ENCODE measurements around the gene SARDH.

GRCh38 chr9:133785753-133786370 is 47.7 kb upstream of the SARDH start:
- TF ChIP-seq, protein P1, sequence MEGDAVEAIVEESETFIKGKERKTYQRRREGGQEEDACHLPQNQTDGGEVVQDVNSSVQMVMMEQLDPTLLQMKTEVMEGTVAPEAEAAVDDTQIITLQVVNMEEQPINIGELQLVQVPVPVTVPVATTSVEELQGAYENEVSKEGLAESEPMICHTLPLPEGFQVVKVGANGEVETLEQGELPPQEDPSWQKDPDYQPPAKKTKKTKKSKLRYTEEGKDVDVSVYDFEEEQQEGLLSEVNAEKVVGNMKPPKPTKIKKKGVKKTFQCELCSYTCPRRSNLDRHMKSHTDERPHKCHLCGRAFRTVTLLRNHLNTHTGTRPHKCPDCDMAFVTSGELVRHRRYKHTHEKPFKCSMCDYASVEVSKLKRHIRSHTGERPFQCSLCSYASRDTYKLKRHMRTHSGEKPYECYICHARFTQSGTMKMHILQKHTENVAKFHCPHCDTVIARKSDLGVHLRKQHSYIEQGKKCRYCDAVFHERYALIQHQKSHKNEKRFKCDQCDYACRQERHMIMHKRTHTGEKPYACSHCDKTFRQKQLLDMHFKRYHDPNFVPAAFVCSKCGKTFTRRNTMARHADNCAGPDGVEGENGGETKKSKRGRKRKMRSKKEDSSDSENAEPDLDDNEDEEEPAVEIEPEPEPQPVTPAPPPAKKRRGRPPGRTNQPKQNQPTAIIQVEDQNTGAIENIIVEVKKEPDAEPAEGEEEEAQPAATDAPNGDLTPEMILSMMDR (IDR thresholded peaks at IDR 0.05 in 4 of 5, conservative IDR thresholded peaks at IDR 0.05 in 1 of 5), result no peak
- no peak for TF ChIP-seq POLR2A (IDR thresholded peaks at IDR 0.05)
